Adipose tissue (tissue), 3 donors: ENCODE measurements around the gene FURIN. TPM values are rescaled to one million over a fixed set of nuclear protein-coding genes. Genes with fewer than 3 reads are reported as not detected.

Experiments
- H3K27ac ChIP-seq: one replicate; pipeline ENCODE4 v1.5.1; 2013; ENCODE audit warnings: low read depth, low read length
- WGBS, 3 donors: extraction: QIAGEN DNeasy Blood & Tissue Kit; methylation state at CpG; one replicate each; pipeline ENCODE4 v1.1.7; 2013; 5-methylcytosine and 5-hydroxymethylcytosine counted together
- polyA plus RNA-seq, 3 donors: library from polyadenylated mRNA; stranded (reverse); fragments of 200-250 nt; gene quantifications; one replicate each; pipeline ENCODE4 v1.2.3, GENCODE V29; 2013
- donor health status: healthy with polysubstance abuse.
- donor health status: Bipolar disorder and iron deficiency.
- donor health status: healthy.

The FURIN gene
- polyA plus RNA-seq, 3 donors = 57.0 to 93.0 (median 87.1) TPM

- no peak overlapping the region for H3K27ac ChIP-seq
- 79 to 94% (median 92%) methylated on average over 14 of the region's 14 CpGs for WGBS, 3 donors
Observed at GRCh38 chr15:90877315-90877714, 8.9 kb downstream of the FURIN start.

GRCh38 chr15:90877996-90878395 lies 9.6 kb downstream of the FURIN start:
- 94 to 96% (median 95%) methylated on average over 14 of the region's 14 CpGs for WGBS, 3 donors
- no peak overlapping the region for H3K27ac ChIP-seq

- 70 to 94% (median 94%) methylated on average over 15 of the region's 15 CpGs for WGBS, 3 donors
- no peak overlapping the region for H3K27ac ChIP-seq
Observed at GRCh38 chr15:90878660-90879059, 10.3 kb downstream of the FURIN start.

- no peak overlapping the region for H3K27ac ChIP-seq
- 92 to 95% (median 94%) methylated on average over 29 to 35 of the region's 35 CpGs for WGBS, 3 donors
Observed at GRCh38 chr15:90879730-90880366, 11.5 kb downstream of the FURIN start.

GRCh38 chr15:90880381-90881145 lies 12.2 kb downstream of the FURIN start:
- H3K27ac ChIP-seq = no peak overlapping the region
- 83 to 92% (median 89%) methylated on average over 16 of the region's 16 CpGs for WGBS, 3 donors

- WGBS, 3 donors = 81 to 90% (median 88%) methylated on average over 34 to 35 of the region's 35 CpGs
- no peak overlapping the region for H3K27ac ChIP-seq
Observed at GRCh38 chr15:90881181-90881977, 13.0 kb downstream of the FURIN start.

GRCh38 chr15:90881978-90882721 lies 13.8 kb downstream of the FURIN start:
- H3K27ac ChIP-seq = no peak overlapping the region
- 80 to 90% (median 87%) methylated on average over 18 to 19 of the region's 19 CpGs for WGBS, 3 donors

GRCh38 chr15:90882781-90883525 lies 14.6 kb downstream of the FURIN start:
- no peak overlapping the region for H3K27ac ChIP-seq
- WGBS, 3 donors = 64 to 65% (median 65%) methylated on average over 13 of the region's 13 CpGs

- no peak overlapping the region for H3K27ac ChIP-seq
- WGBS, 3 donors = 24 to 56% (median 31%) methylated on average over 7 of the region's 7 CpGs
Observed at GRCh38 chr15:90883526-90883975, 15.2 kb downstream of the FURIN start.

GRCh38 chr15:90883976-90884718 lies 15.8 kb downstream of the FURIN start, which contains the start of gene FES:
FES (plus strand) TSS chr15:90884504; CDS start chr15:90885046, 542 bp downstream.
- H3K27ac ChIP-seq = peak within 1 kb of the TSS; percentile 78
- WGBS, 3 donors = 3 to 12% (median 5%) methylated on average over 35 to 58 of the region's 58 CpGs

GRCh38 chr15:90884719-90885431 lies 16.5 kb downstream of the FURIN start:
- 9 to 57% (median 19%) methylated on average over 15 to 16 of the region's 16 CpGs for WGBS, 3 donors
- H3K27ac ChIP-seq = peak overlapping the region; percentile 78

- 18 to 57% (median 23%) methylated on average over 23 of the region's 23 CpGs for WGBS, 3 donors
- H3K27ac ChIP-seq = peak overlapping the region; percentile 43
Observed at GRCh38 chr15:90885432-90886290, 17.3 kb downstream of the FURIN start.

- no peak overlapping the region for H3K27ac ChIP-seq
- 14 to 36% (median 33%) methylated on average over 5 of the region's 5 CpGs for WGBS, 3 donors
Observed at GRCh38 chr15:90886291-90886614, 17.9 kb downstream of the FURIN start.

GRCh38 chr15:90887037-90887481 lies 18.7 kb downstream of the FURIN start:
- no peak overlapping the region for H3K27ac ChIP-seq
- 85 to 95% (median 95%) methylated on average over 13 of the region's 13 CpGs for WGBS, 3 donors

GRCh38 chr15:90889313-90889730 lies 20.9 kb downstream of the FURIN start:
- no peak overlapping the region for H3K27ac ChIP-seq
- WGBS, 3 donors = 83 to 91% (median 88%) methylated on average over 16 to 18 of the region's 18 CpGs
